GM18873 (cell line): ENCODE measurements around the gene JARID2.
A peak's percentile ranks its signal among the peaks of the same experiment; 100 is the strongest.
"Not testable (repeated sequence)": the region's sequence is repeated elsewhere in the genome, so short reads cannot be mapped to it uniquely, and the experiment has no call there.

ENCODE experiments used
- ATAC-seq: cut with Tn5 transposase; IDR thresholded peaks from one replicate; pipeline ENCODE4 v1.9.1; 2021; ENCODE audit warnings: mild to moderate bottlenecking, moderate library complexity, moderate number of reproducible peaks; ENCODE audit not compliant: unreplicated experiment, low FRiP score

The JARID2 gene

DNA sequence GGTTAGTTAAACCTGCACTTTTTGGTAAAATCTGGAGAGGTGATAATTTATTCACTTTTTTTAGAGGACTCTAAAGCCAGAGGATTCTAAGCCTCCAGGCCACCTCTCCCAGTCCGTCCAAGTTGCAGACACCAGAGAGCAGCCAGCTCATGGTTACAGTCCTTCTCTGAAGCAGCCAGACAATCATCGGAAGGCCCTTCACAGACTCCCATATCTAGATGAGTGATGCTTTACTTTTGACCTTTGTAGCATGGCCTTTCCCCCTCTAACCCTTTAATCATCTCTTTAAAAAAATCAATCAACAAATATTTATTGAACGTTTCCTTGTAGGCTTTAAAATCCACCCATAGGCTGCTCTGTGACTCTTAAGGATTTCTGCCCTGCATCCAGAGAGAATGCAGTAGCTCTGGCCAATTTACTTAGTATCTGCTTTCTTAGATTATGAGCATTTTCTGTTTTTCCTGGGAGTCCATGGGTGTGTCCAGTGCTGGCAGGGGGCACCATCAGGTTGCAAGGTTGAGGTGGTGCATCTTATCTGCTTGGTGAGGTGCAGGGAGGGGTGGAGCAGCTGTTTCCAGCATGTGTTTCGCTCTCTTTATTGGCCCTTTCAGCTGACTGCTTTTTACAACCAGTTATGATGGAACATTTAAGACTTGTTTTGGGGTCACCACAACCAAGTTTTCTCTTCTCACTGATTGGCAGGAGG is 58.6 kb downstream of the JARID2 start:
- ATAC-seq, result no peak

DNA sequence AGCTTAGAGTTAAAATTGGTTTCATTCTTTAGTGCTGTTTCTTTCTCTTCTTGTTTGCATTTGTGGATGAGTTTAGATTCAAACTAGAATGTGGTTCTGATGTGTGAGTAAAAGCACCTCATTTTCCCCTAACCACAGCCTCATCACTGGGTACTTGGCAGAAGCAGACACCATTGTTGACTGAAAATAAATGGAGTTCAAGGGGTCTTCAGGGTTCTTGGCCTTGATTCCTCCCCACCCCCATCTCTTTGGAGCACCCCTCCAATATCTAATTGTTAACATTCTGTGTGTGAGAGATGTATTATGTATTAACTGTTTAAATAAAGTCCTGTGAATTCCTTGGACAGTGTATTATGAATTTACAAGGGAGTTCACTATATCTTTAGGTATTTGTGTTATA is 59.6 kb downstream of the JARID2 start:
- ATAC-seq, result peak; percentile 41

DNA sequence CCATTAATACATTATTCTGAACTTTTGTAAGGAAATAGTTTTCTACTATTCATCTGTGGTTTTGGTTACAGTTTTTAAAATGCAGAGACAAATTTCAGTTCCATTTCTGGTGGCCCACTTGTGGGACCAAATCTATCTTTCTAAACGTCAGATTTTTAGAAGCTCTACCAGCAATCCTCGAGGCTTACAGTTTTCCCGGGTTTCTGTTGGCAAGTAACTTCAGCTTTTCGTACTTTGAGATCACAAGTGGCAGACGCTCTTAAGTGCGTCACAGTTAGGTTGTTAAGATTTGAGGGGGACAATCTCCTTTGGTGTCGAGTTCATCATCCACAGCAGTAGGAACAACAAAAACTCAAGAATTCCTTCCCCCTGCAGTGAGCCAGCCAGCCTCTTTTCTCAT is 60.0 kb downstream of the JARID2 start:
- no peak for ATAC-seq

DNA sequence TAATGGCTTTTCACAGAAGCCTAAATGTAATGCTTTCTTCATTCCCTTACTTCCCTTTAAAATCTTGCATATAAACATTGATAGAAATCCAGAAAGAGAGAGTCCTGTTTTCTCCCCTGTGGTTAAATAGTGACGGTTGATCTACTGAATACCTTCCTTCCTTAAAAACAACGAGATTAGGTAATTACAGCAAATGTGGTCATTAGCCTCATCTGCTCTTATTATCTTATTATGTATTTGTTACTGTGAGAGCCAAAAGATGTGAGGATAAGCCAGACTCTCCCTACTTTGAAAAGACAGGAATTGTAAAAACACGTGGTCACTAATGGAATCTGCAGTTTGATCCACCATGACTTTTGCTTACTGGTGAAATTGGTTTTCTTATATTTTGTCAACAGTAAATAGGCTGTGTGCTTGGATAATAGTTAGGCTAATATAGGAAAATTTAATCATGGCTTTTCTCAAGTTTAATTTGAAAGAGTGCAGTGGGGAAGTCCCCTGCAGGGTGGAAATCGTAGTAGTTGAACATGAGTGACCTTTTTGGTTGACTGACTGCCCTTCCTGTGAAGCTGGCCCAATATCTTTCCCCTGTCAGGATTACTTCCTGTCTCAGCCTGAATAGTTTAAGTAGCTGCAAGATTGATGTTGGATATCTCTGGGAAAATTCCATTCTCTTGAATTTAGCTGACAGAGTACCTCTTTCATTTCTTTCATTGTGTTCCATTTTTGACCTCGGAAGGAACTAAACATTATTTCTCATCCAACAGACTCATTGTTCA is 62.8 kb downstream of the JARID2 start:
- no peak for ATAC-seq

DNA sequence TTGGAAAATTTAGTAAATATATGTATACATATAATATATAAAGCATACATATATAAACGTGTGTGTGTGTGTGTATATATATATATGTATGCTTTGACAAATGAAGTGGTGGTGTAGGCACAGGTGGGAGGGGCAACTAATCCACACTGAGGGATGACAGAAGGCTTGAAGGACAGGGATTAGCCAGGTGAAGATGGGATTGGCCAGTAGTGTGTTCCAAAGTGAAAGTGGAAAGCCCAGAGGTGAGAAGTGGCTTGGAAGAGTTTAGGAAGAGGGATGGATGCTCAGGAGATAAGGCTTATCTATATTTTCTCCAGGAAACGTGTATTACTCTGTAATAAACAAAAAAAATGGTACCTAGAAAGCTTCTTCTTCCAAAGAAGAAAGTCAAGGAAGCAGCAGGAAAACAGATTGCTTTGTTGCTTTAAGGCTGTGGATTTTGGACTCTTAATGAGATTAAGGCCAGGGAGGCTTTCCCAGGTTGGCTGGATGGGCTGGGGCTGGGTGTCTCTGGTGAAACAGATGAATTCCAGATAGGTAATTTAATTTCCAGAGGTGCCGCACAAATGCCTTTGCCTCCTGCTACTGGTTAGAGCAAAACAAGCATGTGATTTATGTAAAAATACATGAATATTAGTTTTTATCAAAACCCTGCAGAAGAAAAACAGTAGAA is 63.9 kb downstream of the JARID2 start:
- ATAC-seq, result no peak

DNA sequence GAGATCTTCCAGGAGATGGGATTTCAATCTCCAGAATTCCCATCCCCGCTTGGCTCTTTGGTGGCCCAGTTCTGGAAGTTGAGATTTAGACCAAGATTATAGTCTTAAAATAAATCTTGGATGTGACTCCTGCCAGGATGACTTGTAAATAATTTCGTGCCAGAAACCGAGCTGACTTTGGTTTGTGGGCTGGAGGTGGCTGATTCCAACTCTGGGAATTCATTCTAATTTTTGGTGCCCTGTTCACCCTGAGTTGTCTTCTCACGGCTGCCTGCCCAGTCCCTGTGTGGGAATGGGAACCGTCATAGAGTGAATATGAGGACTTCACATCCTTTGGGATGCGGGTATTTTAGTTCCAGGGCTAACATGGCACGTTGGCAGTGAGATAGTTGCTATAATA is 64.8 kb downstream of the JARID2 start:
- ATAC-seq, result no peak

DNA sequence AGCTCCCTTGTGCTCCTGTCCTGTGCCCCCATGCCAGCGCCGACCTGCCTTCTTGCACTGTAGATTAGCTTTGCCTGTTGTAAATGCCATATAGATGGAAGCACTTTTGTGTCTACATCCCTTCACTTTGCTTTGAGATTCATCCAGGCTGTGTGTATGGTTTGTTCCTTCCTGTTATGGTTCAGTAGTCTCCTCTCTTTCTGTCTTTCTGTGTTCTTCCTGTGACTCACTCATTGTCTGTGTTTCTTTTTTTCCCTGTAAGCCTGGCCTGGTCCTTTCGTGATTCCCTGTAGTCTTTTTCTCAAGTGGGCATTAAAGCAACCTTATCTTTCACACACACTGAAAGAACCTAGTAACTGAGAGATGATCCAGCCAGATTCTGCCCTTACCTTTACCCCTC is 66.6 kb downstream of the JARID2 start:
- no peak for ATAC-seq

DNA sequence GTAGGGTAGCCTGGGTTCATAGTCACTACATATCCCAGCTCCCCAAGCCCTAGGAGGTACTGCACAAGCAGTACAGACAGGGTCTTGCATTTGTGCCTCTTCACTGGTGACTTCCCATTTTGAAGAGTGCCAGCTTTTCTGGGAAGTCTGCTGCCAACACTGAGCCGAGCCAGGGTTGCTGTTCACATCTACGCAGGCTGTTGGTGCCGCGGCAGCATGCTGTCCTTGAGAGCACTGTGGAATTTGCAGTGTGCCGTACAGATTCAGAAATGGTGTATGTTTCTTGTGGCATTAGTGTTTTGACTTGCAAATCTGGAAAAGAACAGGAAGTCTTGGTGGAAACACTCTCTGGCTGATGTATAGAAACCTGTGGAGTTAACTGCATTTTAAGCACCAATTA is 67.5 kb downstream of the JARID2 start:
- peak; percentile 40 for ATAC-seq

DNA sequence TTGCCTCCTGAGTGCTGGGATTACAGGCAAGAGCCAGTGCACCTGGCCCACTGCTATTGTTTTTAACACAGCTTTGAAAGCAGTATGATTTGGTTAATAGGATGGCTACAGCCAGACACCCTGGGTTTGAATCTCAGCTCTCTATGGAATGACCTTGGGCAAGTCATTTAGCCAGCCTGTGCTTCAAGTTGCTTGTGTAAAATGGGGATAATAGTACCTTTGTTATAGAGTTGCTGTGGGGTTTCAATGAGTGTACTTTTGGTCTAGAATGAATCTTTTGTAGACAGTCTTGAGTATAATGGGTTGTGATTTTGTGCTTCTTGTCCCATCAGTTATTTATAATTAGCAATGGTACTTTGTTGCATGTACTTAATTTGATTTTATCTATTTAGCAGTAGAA is 70.9 kb downstream of the JARID2 start:
- no peak for ATAC-seq

DNA sequence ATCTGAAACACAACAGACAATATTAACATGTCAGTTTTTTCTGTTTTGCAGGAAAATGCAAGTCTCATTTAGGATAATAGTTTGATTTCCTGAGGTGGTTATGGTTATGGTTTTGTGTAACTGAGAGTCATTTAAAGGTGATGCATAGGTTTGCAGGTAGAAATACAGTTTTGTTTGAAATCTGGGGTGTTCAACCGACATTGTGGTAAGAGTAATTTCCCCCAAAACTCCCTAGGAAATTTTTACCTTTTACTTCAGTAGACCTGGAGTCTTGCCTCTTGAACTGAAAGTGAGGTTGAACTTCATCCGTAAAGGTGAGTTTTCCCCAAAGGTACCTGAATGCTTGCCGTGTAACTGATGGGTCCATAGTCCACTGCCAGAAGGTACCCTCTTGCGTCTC is 71.4 kb downstream of the JARID2 start:
- ATAC-seq, result no peak

DNA sequence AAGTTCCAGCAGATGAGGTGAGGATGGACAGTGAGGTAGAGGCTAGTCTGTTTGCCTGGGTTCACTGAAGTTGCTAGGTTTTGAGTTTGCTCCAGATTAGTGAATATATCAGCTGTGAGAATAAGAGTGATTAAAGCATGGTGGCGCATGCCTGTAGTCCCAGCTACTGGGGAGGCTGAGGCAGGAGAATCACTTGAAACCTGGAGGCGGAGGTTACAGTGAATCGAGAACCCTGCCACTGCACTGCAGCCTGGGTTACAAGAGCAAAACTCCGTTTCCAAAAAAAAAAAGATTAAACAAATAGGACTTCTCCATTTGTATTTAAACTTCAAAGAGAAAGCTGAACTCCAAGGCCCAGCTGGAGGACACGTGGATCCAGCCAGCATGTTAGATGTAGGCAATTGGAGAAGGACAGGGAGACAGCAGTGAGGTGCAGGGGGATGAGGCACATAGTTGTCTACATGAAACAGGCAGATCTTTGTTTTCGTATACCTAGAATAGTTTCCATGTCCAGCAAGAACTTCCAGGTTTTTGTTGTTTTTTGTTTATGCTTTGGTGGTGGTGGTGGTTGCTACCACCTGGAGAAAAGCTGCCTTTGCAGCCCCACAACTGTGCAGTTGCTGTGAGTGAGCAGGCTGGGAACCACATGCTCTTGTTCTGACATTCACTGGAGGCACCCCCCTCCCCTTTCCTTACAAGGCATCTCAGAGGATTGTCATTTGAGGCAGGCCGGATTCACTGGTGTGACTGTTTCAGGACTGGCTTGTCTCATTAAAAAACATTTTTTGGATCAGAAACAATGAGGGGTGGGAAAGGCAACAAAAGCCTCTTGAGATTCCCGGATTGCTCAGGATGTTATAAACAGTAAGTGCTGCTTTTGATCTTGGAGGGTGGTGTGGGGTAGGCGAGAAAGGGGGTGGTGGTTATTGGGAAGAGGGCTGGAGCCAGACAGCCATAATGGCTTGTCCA is 72.3 kb downstream of the JARID2 start:
- no peak for ATAC-seq

DNA sequence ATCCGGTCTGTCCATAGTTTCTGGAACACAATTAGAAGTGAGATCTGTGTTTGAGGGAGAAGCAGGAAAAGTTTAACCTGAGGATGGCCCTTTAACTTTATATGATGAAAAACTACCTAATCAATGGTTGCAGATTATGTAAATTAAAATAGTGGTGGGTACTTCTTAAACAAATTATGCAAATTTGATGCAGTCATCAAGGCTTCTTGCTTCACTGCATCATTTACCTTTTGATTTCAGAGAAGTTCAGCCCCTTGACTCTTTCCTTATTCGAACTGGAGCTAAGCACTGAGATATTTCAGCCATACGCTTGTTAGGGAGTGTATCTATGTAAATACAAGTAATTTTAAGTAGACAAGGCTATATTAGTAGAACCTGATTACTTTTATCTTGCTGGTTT is 73.8 kb downstream of the JARID2 start:
- no peak for ATAC-seq

DNA sequence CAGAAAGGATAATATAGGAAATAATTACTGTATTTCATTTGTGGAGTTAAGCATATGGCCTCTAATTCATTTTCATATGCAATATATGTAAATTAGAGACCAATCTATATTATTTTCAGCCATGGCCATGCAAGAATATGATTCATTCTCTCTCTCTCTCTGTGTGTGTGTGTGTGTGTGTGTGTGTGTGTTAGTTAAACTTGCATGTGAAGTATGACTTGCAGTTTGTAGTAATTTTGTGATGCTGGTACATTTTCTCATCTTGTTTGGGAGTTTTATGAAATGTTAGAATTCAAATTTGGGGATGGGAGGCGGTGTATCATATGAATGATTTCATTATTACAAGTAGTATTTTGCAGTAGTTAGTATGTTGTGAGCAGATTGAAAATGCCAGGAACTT is 74.8 kb downstream of the JARID2 start:
- ATAC-seq, result no peak

DNA sequence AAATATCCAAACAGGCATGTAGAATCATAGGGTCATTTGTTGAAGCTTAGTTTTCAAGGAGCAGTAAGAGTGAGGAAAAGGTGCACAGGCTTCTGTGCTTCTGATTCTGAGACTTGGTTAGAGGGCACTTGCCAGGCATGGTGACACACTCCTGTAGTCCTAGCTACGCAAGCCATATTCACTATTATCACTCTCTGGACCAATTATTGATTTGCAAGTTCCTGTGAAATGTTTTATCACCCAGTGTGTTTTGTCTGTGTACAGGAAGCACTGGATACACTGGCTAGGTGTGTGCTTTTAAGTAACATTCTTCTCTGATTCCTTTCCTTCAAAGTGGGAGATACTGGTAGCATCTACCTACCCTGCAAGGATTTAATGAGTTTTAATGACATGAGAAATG is 76.3 kb downstream of the JARID2 start:
- no peak for ATAC-seq

DNA sequence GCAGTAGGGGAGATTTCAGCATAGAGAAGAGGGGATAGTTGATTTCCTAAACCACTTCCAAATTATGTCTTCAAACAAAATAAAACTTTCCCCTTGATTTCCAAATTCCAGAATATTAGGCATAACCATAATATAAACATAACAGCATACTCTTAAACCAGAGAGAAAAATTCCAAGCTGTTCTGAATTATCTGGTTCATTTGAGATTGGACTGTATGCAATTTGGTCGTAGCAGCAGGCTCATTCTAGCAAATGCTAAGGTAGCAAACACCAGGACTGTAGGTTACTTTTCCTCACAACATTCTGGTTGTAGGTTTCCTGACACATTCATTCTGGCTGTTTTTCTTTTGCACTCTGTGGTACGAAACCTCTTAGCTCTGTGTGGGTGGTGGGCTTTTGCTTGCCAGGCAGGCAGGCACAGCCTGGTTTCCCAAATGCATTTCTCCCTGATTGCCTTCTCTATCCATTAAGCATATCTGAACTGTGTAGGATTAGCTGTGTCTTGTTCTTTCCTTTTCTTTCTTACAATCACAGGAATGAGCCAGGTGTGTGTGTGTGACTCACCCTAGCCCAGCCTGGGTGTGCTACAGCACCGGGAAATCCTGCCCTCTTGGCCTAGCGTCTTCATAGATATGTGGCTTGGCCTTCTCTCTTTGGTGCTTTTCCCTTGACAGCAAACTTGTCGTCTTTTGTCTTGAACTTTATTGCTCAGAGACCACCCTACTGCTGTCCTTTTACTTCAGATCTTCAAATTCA is 77.1 kb downstream of the JARID2 start:
- ATAC-seq, result no peak

DNA sequence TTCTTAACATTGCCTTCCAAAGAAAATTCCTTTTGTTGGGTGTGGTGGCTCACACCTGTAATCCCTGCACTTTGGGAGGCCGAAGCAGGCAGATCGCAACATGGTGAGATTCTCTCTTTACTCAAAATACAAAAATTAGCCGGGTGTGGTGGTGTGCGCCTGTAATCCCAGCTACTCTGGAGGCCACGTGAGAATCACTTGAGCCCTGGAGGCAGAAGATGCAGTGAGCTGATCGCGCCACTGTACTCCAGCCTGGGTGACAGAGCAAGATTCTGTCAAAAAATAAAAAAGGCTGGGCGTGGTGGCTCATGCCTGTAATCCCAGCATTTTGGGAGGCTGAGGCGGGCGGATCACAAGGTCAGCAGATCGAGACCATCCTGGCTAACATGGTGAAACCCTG is 77.7 kb downstream of the JARID2 start:
- not testable (repeated sequence) for ATAC-seq

DNA sequence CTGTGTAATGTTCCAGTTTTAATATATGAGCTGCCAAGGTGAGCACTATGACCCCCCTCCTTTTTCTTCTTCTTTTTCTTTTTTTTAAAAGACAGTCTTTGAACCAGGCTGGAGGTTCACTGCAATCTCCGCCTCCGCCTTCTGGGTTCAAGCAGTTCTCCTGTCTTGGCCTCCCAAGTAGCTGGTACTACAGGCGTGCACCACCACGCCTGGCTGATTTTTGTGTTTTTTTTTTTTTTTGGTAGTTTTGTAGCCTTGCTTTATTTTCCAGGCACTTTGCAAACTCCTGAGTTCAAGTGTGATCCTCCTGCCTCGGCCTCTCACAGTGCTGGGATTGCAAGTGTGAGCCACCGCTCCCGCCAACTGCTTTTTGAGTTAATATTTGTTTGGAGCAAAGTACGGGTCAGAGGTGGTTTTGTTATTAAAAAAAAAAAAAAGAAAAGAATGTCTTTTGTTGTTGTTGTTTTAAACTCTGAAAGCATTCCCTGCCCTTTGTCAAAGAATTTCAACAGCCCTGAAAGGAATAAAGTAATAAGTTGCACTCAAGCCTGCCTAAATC is 78.6 kb downstream of the JARID2 start:
- ATAC-seq, result no peak

DNA sequence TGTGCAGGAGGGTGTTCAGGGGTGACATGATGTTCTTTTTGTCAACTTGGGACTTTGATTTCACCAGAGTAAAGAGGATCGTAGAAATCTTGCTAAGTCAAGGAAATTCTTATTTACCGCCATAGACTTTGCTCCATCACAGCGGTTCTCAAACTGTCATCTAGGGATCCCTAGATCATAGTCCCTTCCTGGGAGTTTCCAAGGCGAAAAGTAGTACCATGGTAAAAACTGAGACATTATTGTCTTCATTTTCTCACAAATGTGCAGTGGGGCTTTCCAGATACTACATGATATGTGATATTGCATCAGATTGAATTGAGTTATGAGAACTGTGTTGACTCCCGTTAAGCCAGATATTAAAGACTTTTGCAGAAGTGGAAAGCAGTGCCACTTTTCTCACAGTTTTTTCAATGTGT is 79.7 kb downstream of the JARID2 start:
- no peak for ATAC-seq

DNA sequence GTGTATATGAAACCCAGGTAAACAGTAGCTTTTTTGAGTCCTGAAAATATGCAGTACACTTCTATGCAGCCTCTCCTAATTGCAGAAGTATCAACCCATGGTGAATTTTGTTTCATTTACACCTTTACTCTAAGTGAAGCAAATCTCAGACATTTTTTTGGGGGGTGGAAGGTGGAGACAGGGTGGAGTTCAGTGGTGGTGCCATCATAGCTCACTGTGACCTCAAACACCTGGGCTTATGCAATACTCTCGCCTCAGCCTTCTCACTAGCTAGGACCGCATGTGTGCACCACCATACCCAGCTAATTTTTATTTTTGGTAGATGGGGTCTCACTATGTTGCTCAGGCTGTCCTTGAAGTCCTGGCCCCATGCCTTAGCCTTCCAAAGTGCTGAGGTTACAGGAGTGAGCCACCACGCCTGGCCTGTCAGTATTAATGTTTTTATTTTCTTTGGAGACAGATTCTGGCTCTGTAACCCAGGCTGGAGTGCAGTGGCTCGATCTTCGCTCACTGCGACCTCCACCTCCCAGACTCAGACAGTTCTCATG is 80.3 kb downstream of the JARID2 start:
- no peak for ATAC-seq
